GM21367 (cell line): ENCODE data around the gene DMBT1.
"Not testable (repeated sequence)": the region's sequence is repeated elsewhere in the genome, so short reads cannot be mapped to it uniquely, and the experiment has no call there.

Experiments
- ATAC-seq: cut with Tn5 transposase; IDR thresholded peaks from one replicate; pipeline ENCODE4 v1.9.1; 2021; ENCODE audit not compliant: unreplicated experiment

Gene DMBT1

GRCh38 chr10:122577311-122577885, 16.8 kb downstream of the DMBT1 start:
- no peak for ATAC-seq

- ATAC-seq, result not testable (repeated sequence)
These were observed 25.5 kb downstream of the DMBT1 start for GRCh38 chr10:122586070-122586469.

GRCh38 chr10:122587098-122587760, 26.7 kb downstream of the DMBT1 start:
- ATAC-seq, result no peak

- ATAC-seq, result no peak
These were observed 27.8 kb downstream of the DMBT1 start for GRCh38 chr10:122588381-122588780.

DNA sequence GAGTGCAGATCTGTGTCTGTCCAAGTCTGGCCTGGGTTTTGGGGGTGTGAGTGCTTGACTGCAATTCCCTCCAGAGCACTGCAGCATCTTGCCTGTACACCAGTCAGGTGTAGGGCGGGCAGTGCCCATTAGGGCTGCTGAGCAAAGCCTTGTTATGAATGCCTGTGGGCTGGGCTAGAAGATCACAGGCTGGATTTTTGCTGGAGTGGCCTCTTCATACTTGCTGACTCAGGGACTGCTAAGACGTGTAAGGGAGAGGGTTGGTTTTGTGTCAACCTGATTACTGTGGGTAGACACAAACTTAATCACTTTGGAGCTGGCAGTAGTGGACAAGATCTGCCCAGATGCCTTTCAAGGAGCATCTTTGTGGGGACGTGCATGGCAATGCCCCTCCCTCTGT, 29.6 kb downstream of the DMBT1 start:
- ATAC-seq, result no peak

DNA sequence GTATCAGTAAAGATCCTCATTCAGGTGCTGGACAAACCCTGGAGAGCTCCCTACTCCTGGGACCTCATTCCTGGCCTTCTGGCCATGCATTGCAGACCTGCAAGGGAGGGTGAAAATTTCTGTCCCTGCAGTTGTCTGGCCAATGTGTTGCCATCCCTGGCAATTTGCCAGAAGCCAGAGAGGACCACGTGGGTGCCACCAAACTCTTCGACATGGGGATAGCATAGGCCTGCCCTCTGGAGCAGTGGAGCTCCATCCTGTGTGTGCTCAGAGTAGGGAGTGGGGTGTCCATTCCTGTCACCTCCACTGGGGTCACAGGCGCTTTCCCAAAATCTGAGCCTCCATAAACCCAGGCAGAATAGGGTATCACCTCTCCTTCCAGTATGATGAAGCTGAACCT, 31.2 kb downstream of the DMBT1 start:
- ATAC-seq, result no peak

- no peak for ATAC-seq
These were observed 31.6 kb downstream of the DMBT1 start for GRCh38 chr10:122592161-122592560.

DNA sequence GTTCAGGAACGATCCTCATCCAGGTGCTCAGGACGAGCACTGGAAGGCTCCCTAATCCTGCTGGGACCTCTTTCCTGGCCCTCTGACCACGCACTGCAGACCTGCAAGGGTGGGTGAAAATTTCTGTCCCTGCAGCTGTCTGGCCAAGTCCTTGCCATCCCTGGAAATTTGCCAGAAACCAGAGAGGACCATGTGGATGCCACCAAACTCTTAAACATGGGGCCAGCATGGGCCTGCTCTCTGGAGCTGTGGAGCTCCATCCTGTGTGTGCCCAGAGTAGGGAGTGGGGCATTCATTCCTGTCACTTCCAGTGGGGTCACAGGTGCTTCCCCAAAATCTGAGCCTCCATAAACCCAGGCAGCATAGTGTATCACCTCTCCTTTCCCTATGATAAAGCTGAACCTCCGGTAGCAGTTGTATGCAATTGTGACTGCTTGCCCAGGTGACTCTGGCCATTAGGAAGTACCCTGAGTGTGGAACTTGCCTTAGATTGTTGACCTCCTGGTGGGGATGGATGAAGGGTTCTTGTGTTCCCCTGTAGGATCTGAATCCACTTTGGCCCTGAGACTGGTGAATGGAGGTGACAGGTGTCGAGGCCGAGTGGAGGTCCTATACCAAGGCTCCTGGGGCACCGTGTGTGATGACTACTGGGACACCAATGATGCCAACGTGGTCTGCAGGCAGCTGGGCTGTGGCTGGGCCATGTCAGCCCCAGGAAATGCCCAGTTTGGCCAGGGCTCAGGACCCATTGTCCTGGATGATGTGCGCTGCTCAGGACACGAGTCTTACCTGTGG, 57.1 kb downstream of the DMBT1 start:
- no peak for ATAC-seq

GRCh38 chr10:122618461-122619165, 58.1 kb downstream of the DMBT1 start:
- ATAC-seq, result no peak

- not testable (repeated sequence) for ATAC-seq
These were observed 60.4 kb downstream of the DMBT1 start for GRCh38 chr10:122620961-122621360.

GRCh38 chr10:122624546-122624945, 64.0 kb downstream of the DMBT1 start:
- no peak for ATAC-seq

DNA sequence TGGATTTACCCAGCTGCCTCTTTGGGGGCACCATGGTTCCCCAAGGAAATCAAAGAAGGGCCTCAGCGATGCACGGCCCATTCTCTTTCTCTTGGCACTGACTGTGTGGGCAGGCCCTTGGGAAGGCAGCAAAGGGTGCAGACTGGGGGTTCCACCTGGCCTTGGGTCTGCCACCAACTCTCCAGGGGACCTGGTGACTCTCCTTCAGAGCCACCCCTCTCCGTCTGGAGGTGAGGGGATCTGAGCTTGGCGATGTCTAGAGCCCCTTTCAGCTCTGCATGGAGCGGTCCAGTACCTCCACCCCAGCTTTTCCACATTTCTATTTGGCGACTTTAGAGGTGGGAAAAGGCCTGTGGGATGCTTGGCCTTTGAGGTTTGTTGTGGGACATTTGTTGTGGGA, 70.0 kb downstream of the DMBT1 start:
- no peak for ATAC-seq

GRCh38 chr10:122632031-122632430, 71.5 kb downstream of the DMBT1 start:
- no peak for ATAC-seq

DNA sequence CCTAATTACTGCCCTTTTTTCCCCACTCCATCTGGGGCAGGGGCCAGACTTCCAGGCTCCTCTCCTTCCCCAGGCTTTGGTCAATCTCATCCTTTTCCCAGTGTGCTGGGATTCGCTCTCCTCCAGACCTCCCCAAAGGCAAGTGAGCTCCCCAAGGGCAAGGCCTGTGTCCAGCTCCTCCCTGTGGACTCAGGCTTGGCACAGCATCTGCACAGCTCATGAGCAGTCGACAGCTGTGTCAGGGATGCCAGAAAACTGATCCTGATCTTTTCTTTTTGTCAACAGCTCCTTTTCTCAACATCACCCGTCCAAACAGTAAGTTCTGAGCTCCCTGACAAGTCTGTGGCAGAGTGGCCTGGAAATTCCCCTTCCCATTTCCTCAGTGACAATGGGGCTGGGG, 72.0 kb downstream of the DMBT1 start:
- no peak for ATAC-seq

DNA sequence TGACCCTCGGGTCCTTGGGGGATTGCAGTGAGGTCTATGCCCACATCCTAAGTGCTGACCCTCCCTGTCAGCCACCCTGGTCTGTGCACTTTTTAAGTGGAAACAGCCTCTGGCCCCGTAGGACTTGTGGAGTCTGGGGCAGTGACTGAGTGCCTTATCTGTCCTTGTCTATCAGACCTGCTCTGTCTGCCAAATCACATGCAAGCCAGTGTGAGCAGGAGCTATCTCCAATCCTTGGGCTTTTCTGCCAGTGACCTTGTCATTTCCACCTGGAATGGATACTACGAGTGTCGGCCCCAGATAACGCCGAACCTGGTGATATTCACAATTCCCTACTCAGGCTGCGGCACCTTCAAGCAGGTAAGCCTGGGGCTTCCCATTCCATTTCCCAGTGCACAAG, 76.4 kb downstream of the DMBT1 start:
- ATAC-seq, result no peak

DNA sequence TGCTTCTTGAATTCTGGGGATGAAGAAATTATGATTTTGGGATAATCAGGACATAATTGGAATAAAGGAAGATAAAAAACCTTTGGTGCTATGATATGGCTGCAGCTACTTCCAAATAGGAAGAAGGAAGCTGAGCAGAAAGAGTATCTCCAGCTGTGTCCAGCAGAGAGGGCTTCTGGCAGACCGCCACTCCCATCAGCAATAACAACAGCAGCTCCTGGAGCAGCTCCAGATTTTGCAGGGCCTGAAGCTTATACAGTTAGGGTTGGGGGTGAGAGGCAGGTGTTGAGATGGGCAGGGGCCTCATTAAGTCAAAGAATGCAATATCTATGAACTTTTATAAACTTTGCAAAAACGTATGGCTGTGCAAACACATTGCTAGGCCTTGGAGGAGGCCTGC, 76.8 kb downstream of the DMBT1 start:
- ATAC-seq, result no peak

DNA sequence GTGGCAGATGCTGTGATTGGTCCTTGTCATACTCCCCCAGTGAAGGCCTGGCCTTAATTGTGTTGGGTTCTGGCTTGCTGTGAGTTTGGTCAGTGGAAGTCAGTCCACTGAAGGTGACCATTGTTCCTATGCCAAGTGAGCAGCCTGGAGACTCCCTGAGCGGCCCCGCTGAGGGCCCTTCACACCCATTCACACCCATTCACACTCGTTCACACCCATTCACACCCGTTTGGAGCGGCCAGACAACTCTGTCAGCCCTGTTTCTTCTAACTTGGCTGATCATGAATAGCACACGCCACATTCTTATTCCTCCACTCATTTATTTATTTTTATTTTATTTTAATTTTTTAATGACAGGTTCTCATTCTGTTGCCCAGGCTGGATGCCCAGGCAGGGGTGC, 77.6 kb downstream of the DMBT1 start:
- no peak for ATAC-seq

DNA sequence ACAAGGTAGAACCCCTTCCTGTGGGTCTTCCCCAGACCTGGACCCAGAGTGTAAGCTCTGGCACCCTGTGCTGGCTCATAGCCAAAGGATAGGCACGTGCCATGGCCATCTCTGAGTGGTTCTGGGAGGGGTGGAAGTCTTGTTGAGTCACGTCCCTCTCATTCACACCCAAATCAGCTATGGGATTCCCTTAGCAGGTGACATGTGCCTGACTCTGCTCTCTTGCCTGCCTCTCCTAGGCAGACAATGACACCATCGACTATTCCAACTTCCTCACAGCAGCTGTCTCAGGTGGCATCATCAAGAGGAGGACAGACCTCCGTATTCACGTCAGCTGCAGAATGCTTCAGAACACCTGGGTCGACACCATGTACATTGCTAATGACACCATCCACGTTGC, 79.2 kb downstream of the DMBT1 start:
- ATAC-seq, result no peak

DNA sequence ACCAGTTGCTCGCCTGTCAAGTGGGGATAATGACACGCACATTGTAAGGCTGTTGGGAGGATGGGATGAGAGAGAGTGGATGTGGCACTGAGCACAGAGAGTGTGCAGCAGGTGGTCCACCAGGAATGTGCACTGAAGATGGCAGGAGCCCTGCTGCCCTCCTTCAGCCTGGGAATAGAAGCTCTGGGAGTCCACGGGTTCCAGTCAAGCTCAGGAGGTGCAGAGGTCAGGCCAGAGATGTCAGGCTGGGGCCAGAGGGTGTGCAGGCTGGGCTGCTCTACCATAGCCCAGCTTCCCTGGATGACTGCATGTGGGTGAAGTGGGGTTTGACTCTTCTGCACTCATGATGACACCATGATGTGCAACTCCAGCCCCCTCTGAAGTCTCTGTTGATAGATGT, 80.4 kb downstream of the DMBT1 start:
- no peak for ATAC-seq

GRCh38 chr10:122642726-122643605, 82.4 kb downstream of the DMBT1 start:
- no peak for ATAC-seq
